Measurements from ENCODE around the gene SMIM45.

- TF ChIP-seq CTCF (IDR thresholded peaks at IDR 0.05) (no peak), POLR2A (IDR thresholded peaks at IDR 0.05) (no peak)
Measured at GRCh38 chr22:41957941-41958556, 6.1 kb downstream of the SMIM45 start.

Measured in suprapubic skin (tissue), 3 donors.